Nephron progenitor cell (in vitro differentiated cells): ENCODE data around the gene ANKRD45.
"Not testable (repeated sequence)": the region's sequence is repeated elsewhere in the genome, so short reads cannot be mapped to it uniquely, and the experiment has no call there.

Experiments used
- DNase-seq: peaks from one replicate; pipeline ENCODE4 v3.0.0; 2021
- H3K27ac Mint-ChIP-seq: 2 replicates; pipeline ENCODE4 v1.8.0; 2021; ENCODE audit warnings: mild to moderate bottlenecking, moderate library complexity, mixed read lengths
- H3K27me3 Mint-ChIP-seq: 2 replicates; pipeline ENCODE4 v1.8.0; 2021; ENCODE audit warnings: mild to moderate bottlenecking, low read depth, mixed read lengths; ENCODE audit not compliant: poor library complexity
- H3K36me3 Mint-ChIP-seq: 2 replicates; pipeline ENCODE4 v1.8.0; 2021; ENCODE audit warnings: low read depth, mixed read lengths
- H3K4me1 Mint-ChIP-seq: 2 replicates; pipeline ENCODE4 v1.8.0; 2021; ENCODE audit warnings: mixed read lengths
- H3K4me3 Mint-ChIP-seq: 2 replicates; pipeline ENCODE4 v1.8.0; 2021; ENCODE audit warnings: mild to moderate bottlenecking, moderate library complexity, mixed read lengths
- H3K9me3 Mint-ChIP-seq: 2 replicates; pipeline ENCODE4 v1.8.0; 2021; ENCODE audit warnings: mild to moderate bottlenecking, moderate library complexity, mixed read lengths
- CTCF ChIP-seq: fragments of 200-600 bp; sonication (generic); IDR thresholded peaks from 2 replicates; pipeline ENCODE4 v1.5.0; 2021; ENCODE audit warnings: antibody characterized with exemption

Gene ANKRD45

GRCh38 chr1:173705117-173705516 lies 35.5 kb upstream of the ANKRD45 start:
- TF ChIP-seq CTCF = no peak
- Mint-ChIP-seq H3K27me3 (peaks cover 30% of the 10 kb centered on the region), H3K27ac (no peak overlapping the region), H3K4me1 (no peaks in the 10 kb centered on the region), H3K36me3 (peaks cover 18% of the 10 kb centered on the region), H3K4me3 (no peak overlapping the region), H3K9me3 (peaks cover 6% of the 10 kb centered on the region)
- no peak for DNase-seq

- H3K4me1 Mint-ChIP-seq = no peaks in the 10 kb centered on the region
- peaks cover 28% of the 10 kb centered on the region for H3K9me3 Mint-ChIP-seq
- TF ChIP-seq CTCF = no peak
- H3K4me3 Mint-ChIP-seq = no peak overlapping the region
- no peak overlapping the region for H3K27ac Mint-ChIP-seq
- H3K27me3 Mint-ChIP-seq = peaks cover 17% of the 10 kb centered on the region
- no peak for DNase-seq
- peaks cover 19% of the 10 kb centered on the region for H3K36me3 Mint-ChIP-seq
Measured at GRCh38 chr1:173702736-173703135, 33.1 kb upstream of the ANKRD45 start.

- peaks cover 42% of the 10 kb centered on the region for H3K9me3 Mint-ChIP-seq
- DNase-seq, H3K27ac Mint-ChIP-seq, H3K4me1 Mint-ChIP-seq, H3K27me3 Mint-ChIP-seq, H3K4me3 Mint-ChIP-seq: not testable (repeated sequence)
- H3K36me3 Mint-ChIP-seq = peaks cover 31% of the 10 kb centered on the region
Measured at GRCh38 chr1:173701299-173701698, 31.6 kb upstream of the ANKRD45 start.

GRCh38 chr1:173693238-173693637 lies 23.6 kb upstream of the ANKRD45 start:
- no peak overlapping the region for H3K27ac Mint-ChIP-seq
- no peak for TF ChIP-seq CTCF
- no peak for DNase-seq
- H3K36me3 Mint-ChIP-seq = peaks cover 42% of the 10 kb centered on the region
- H3K27me3 Mint-ChIP-seq = peaks cover 4% of the 10 kb centered on the region
- H3K4me3 Mint-ChIP-seq = no peak overlapping the region
- H3K9me3 Mint-ChIP-seq = peaks cover 31% of the 10 kb centered on the region
- peaks cover 13% of the 10 kb centered on the region for H3K4me1 Mint-ChIP-seq

GRCh38 chr1:173688300-173688699 lies 18.6 kb upstream of the ANKRD45 start:
- DNase-seq = no peak
- H3K27ac Mint-ChIP-seq = no peak overlapping the region
- peaks cover 6% of the 10 kb centered on the region for H3K27me3 Mint-ChIP-seq
- H3K4me1 Mint-ChIP-seq = peaks cover 43% of the 10 kb centered on the region
- no peak overlapping the region for H3K4me3 Mint-ChIP-seq
- peaks cover 11% of the 10 kb centered on the region for H3K36me3 Mint-ChIP-seq
- H3K9me3 Mint-ChIP-seq = no peaks in the 10 kb centered on the region
- no peak for TF ChIP-seq CTCF

- not testable (repeated sequence) for DNase-seq, H3K27ac Mint-ChIP-seq
Measured at GRCh38 chr1:173685121-173685520, 15.5 kb upstream of the ANKRD45 start.

GRCh38 chr1:173683838-173684237 lies 14.2 kb upstream of the ANKRD45 start:
- H3K27ac Mint-ChIP-seq, DNase-seq: not testable (repeated sequence)
- H3K36me3 Mint-ChIP-seq = peaks cover 15% of the 10 kb centered on the region

More at GRCh38 chr1:173685121-173685520, 15.5 kb upstream of the ANKRD45 start:
- not testable (repeated sequence) for H3K36me3 Mint-ChIP-seq, H3K9me3 Mint-ChIP-seq, H3K27me3 Mint-ChIP-seq, H3K4me3 Mint-ChIP-seq
- peaks cover 50% of the 10 kb centered on the region for H3K4me1 Mint-ChIP-seq

More at GRCh38 chr1:173683838-173684237, 14.2 kb upstream of the ANKRD45 start:
- H3K4me3 Mint-ChIP-seq, H3K27me3 Mint-ChIP-seq: not testable (repeated sequence)
- H3K9me3 Mint-ChIP-seq = peaks cover 19% of the 10 kb centered on the region
- H3K4me1 Mint-ChIP-seq = peaks cover 43% of the 10 kb centered on the region
